Activated gamma-delta T cell treated with Interleukin-2 at 50 U/mL for 16 hours (primary cell): Measurements from ENCODE around the gene PRKCD.

Experiments
- DNase-seq: peaks from one replicate; pipeline ENCODE4 v3.0.0-alpha.2; 2020

Gene PRKCD

GRCh38 chr3:53171827-53172505, 11.0 kb downstream of the PRKCD start:
- no peak for DNase-seq

GRCh38 chr3:53173107-53173506, 12.1 kb downstream of the PRKCD start:
- no peak for DNase-seq

GRCh38 chr3:53174346-53175250, 13.6 kb downstream of the PRKCD start:
- DNase-seq: no peak

GRCh38 chr3:53175613-53176540, 14.9 kb downstream of the PRKCD start:
- no peak for DNase-seq

- no peak for DNase-seq
Measured at GRCh38 chr3:53178246-53178645, 17.2 kb downstream of the PRKCD start.

GRCh38 chr3:53179580-53179979, 18.6 kb downstream of the PRKCD start:
- DNase-seq: no peak

- no peak for DNase-seq
Measured at GRCh38 chr3:53180305-53181023, 19.5 kb downstream of the PRKCD start.

- no peak for DNase-seq
Measured at GRCh38 chr3:53181024-53181371, 20.0 kb downstream of the PRKCD start.

GRCh38 chr3:53181528-53181927, 20.5 kb downstream of the PRKCD start:
- DNase-seq: no peak

- no peak for DNase-seq
Measured at GRCh38 chr3:53182764-53183355, 21.9 kb downstream of the PRKCD start.

- no peak for DNase-seq
Measured at GRCh38 chr3:53183514-53183913, 22.5 kb downstream of the PRKCD start.

GRCh38 chr3:53184701-53185100, 23.7 kb downstream of the PRKCD start:
- no peak for DNase-seq

GRCh38 chr3:53185761-53186465, 24.9 kb downstream of the PRKCD start:
- no peak for DNase-seq

GRCh38 chr3:53186726-53187125, 25.7 kb downstream of the PRKCD start:
- no peak for DNase-seq

- no peak for DNase-seq
Measured at GRCh38 chr3:53187430-53187829, 26.4 kb downstream of the PRKCD start.

- DNase-seq: no peak
Measured at GRCh38 chr3:53188136-53188685, 27.2 kb downstream of the PRKCD start.

- no peak for DNase-seq
Measured at GRCh38 chr3:53188720-53189119, 27.7 kb downstream of the PRKCD start.

GRCh38 chr3:53189276-53189675, 28.3 kb downstream of the PRKCD start:
- no peak for DNase-seq

- no peak for DNase-seq
Measured at GRCh38 chr3:53190659-53191058, 29.6 kb downstream of the PRKCD start.

- no peak for DNase-seq
Measured at GRCh38 chr3:53191836-53192480, 30.9 kb downstream of the PRKCD start.

GRCh38 chr3:53192608-53193007, 31.6 kb downstream of the PRKCD start:
- no peak for DNase-seq
